ENCODE results near the gene PLA2G2C.

DNA sequence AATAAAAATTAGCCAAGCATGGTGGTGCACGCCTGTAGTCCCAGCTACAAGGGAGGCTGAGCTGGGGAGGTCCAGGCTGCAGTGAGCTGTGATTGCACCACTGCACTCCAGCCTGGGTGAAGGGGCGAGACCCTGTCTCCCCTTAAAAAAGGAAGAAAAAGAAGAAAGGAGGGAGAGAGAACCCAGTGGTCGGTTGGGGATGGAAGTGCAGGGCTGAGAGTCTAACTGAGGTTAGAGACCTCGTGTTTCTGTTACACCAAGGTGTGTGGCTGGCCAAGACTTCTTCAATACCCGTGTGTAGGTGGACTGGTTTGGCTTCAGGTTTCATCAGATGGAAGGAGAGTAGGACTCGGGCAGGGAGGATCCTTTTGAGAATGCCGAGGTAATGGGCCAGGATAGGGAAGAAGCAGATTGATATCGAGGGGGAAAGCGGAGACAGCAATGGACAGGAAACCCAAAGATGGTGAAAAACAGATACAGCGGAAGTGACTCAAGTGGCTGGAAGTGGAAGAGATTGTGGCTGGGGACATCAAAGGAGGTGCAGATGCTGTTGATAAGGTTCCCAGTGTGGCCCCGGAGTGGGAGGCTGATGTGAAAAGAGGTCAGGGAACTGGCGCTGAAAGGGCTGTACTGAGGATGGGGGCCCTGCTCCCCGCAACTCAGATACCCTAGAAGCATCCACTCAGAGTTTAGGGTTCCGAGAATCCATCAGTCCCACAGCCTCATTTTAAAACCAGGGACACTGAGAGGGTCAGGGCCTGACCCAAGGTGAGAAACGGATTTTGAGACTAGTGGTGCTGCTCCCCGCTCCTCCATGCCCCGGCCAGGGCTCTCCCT lies 1.1 kb downstream of the PLA2G2C start:
- no peak for TF ChIP-seq EZH2phosphoT487 (IDR thresholded peaks at IDR 0.05; ENCODE audit: unreplicated experiment)
- TF ChIP-seq, protein P1, sequence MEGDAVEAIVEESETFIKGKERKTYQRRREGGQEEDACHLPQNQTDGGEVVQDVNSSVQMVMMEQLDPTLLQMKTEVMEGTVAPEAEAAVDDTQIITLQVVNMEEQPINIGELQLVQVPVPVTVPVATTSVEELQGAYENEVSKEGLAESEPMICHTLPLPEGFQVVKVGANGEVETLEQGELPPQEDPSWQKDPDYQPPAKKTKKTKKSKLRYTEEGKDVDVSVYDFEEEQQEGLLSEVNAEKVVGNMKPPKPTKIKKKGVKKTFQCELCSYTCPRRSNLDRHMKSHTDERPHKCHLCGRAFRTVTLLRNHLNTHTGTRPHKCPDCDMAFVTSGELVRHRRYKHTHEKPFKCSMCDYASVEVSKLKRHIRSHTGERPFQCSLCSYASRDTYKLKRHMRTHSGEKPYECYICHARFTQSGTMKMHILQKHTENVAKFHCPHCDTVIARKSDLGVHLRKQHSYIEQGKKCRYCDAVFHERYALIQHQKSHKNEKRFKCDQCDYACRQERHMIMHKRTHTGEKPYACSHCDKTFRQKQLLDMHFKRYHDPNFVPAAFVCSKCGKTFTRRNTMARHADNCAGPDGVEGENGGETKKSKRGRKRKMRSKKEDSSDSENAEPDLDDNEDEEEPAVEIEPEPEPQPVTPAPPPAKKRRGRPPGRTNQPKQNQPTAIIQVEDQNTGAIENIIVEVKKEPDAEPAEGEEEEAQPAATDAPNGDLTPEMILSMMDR (conservative IDR thresholded peaks at IDR 0.05; ENCODE audit: low read depth in 2 of 2) = no peak
- TF ChIP-seq POLR2AphosphoS5 (IDR thresholded peaks at IDR 0.05; ENCODE audit: low read depth) = no peak
- TF ChIP-seq EZH2 (IDR thresholded peaks at IDR 0.05; ENCODE audit: low read depth, unreplicated experiment) = no peak
